Stimulated activated memory B cell treated with anti-CD40 and anti-IgM and Interleukin-4, amounts not matched to agents 10 μg/mL and 1 μg/mL and 100 μg/mL, for 72 hours (primary cell): ENCODE measurements around the gene KCND1.
A peak's percentile ranks its signal among the peaks of the same experiment; 100 is the strongest.
"Not testable (repeated sequence)": the region's sequence is repeated elsewhere in the genome, so short reads cannot be mapped to it uniquely, and the experiment has no call there.

Source experiments
- ATAC-seq: fragments of 150-1000 bp; cut with Tn5 transposase; 2 replicates; pipeline ENCODE4 v1.10.0; 2021
- H3K27ac Mint-ChIP-seq: one replicate; pipeline ENCODE4 v1.8.0; 2022; ENCODE audit warnings: mild to moderate bottlenecking, mixed read lengths
- H3K27me3 Mint-ChIP-seq: one replicate; pipeline ENCODE4 v1.8.0; 2022; ENCODE audit warnings: mixed read lengths
- H3K36me3 Mint-ChIP-seq: one replicate; pipeline ENCODE4 v1.8.0; 2022; ENCODE audit warnings: mixed read lengths
- H3K4me1 Mint-ChIP-seq: one replicate; pipeline ENCODE4 v1.8.0; 2022; ENCODE audit warnings: mixed read lengths
- H3K4me3 Mint-ChIP-seq: one replicate; pipeline ENCODE4 v1.8.0; 2022; ENCODE audit warnings: mild to moderate bottlenecking, moderate library complexity, mixed read lengths
- H3K9me3 Mint-ChIP-seq: one replicate; pipeline ENCODE4 v1.8.0; 2022; ENCODE audit warnings: mixed read lengths

KCND1 gene

DNA sequence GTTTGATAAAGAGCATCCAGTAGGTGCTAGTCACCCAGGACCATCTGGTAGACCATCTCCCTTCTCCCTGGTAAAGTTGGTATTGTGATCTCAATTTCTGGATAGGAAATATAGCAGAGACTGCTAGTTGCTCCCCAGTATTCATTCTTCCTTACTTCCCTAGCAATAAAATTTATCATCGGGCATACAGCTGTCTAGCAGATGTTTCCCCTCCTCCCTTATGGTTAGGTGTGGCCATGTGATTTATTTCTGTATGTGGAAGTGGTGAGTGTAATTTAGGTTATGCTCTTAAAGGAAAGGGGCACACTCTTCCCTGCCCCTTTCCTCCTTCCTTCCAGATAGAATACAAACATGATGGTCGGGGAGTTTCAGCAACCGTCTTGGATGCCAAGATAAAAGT, 12.3 kb upstream of the KCND1 start:
- Mint-ChIP-seq H3K27ac (no peak overlapping the region), H3K9me3 (no peaks in the 10 kb centered on the region), H3K4me3 (no peak overlapping the region), H3K4me1 (no peaks in the 10 kb centered on the region), H3K27me3 (no peaks in the 10 kb centered on the region), H3K36me3 (peaks cover 50% of the 10 kb centered on the region)
- no peak for ATAC-seq

DNA sequence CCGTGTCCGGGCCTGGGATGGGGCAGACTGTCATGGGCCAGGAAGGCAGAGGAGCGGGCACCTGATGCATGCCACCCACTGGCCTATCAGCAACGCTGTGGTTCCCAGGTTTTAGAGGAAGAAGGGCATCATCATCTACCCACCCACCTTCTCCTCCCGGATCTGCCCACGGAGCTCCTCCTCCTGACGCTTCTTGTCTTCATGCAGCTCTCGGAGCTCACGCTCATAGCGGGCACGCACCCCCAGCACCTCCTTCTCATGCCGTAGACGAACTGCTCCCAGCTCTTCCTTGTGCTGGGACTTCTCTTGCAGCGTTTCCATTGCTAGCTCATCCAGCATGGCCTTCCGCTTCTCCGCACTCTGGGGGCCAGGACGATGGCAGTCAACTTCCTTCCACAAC, 11.4 kb upstream of the KCND1 start:
- H3K4me1 Mint-ChIP-seq = no peaks in the 10 kb centered on the region
- no peak overlapping the region for H3K27ac Mint-ChIP-seq
- no peak for ATAC-seq
- H3K4me3 Mint-ChIP-seq = no peak overlapping the region
- H3K27me3 Mint-ChIP-seq = no peaks in the 10 kb centered on the region
- no peaks in the 10 kb centered on the region for H3K9me3 Mint-ChIP-seq
- peaks cover 50% of the 10 kb centered on the region for H3K36me3 Mint-ChIP-seq

DNA sequence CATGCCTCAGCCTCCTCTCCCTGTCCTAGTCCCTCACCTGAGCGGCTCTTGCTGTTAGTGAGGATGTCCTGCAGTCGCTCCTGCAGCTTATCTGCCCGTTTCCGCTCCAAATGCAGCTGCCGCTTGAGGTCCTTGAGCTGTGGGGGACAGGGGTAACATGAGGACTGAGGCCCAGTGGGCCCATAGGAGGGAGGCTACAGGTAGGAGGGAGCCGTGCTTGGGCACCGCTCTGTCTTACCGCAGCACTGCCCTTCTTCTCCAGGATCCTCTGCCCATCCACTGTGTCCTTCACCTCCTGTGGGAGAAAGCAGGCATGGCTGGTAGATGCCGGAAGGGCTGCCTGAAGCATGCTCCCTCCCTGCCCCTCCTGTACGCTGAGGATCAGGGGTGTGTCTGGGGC, 9.5 kb upstream of the KCND1 start:
- H3K36me3 Mint-ChIP-seq = peaks cover 50% of the 10 kb centered on the region
- no peaks in the 10 kb centered on the region for H3K9me3 Mint-ChIP-seq

DNA sequence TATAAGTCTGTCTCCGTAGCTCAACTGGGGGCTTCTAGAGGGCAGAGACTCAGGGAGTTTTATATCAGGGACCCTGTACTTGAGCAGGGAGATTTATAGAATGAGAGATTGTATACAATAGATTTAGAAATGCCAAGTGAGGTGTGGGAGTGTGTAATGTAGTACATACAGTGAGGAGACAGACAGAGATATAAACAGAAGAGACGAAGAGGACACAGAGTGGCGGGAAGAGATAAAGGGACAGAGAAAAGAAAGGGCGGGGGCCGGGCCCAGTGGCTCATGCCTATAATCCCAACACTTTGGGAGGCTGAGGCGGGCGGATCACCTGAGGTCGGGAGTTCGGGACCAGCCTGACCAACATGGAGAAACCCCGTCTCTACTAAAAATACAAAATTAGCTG, 8.7 kb upstream of the KCND1 start:
- not testable (repeated sequence) for H3K9me3 Mint-ChIP-seq, ATAC-seq, H3K4me1 Mint-ChIP-seq, H3K27me3 Mint-ChIP-seq, H3K4me3 Mint-ChIP-seq, H3K27ac Mint-ChIP-seq
- H3K36me3 Mint-ChIP-seq = peaks cover 53% of the 10 kb centered on the region

More for the DNA sequence above, 9.5 kb upstream of the KCND1 start:
- Mint-ChIP-seq H3K4me1 (no peaks in the 10 kb centered on the region), H3K27ac (no peak overlapping the region), H3K4me3 (no peak overlapping the region), H3K27me3 (no peaks in the 10 kb centered on the region)
- no peak for ATAC-seq

DNA sequence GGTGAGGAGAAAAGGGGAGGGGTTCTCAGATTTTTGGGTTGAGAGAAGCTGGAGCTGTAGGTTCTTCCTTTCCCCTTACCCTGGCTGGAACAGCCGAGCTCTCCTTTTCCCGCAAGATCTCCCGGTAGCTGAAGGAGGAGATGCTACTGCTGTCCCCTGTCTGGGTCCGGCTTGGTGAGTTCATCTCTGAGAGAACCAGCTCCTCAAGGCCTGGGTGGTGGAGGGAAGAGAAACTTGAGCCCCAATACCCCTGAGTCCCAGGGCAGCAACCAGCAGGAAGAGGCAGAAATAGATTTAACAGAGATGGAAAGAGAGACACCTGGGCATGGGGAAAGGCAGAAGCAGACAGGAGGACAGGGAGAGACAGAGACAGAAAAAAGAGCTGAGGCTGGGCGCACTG, 6.6 kb upstream of the KCND1 start:
- no peak for ATAC-seq
- no peaks in the 10 kb centered on the region for H3K9me3 Mint-ChIP-seq
- peaks cover 52% of the 10 kb centered on the region for H3K36me3 Mint-ChIP-seq
- H3K4me3 Mint-ChIP-seq = no peak overlapping the region
- peaks cover 3% of the 10 kb centered on the region for H3K4me1 Mint-ChIP-seq
- no peaks in the 10 kb centered on the region for H3K27me3 Mint-ChIP-seq
- peak overlapping the region; percentile 50 for H3K27ac Mint-ChIP-seq

DNA sequence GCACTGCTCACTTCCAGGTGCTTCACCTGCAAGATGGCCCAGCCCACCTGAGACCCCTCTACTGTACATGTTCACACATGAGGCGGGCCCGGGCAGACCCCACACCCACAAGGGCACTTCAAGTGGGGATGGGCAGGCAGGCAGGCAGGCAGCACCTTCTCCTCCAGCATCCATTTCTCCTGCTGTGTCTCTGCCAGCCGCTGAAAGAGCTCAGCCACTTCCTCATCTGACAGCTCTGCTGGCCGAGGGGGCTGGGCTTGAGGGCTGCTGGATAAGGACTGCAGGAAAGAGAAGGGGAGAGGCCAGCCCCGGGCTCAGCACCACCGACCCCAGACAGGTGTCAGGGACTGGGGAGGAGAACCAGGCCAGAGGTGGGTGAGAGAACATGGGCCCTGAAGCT, 4.4 kb upstream of the KCND1 start:
- peak overlapping the region; percentile 13 for H3K27ac Mint-ChIP-seq
- no peaks in the 10 kb centered on the region for H3K27me3 Mint-ChIP-seq
- no peaks in the 10 kb centered on the region for H3K9me3 Mint-ChIP-seq
- no peak overlapping the region for H3K4me3 Mint-ChIP-seq
- H3K4me1 Mint-ChIP-seq = peaks cover 20% of the 10 kb centered on the region
- ATAC-seq = no peak
- peaks cover 53% of the 10 kb centered on the region for H3K36me3 Mint-ChIP-seq

DNA sequence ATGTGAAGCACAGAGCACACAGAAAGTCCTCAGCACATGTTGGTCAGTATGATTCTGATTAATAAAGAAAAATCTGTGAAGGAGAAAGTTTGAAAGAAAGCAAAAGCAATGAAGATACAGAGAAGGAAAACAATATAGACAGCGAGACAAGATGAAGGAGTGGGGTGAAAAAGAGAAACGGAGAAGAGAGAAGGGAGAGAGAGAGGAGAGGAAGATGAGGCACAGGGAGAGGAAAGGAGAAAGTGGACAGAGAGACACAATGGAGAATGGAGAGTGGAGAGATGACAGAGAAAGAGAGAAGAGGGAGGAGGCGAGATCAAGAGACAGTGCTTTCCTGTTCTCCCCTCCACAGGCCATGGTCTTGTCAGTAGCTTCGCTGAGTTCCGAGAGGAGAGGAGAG, 3.9 kb upstream of the KCND1 start:
- H3K36me3 Mint-ChIP-seq = peaks cover 48% of the 10 kb centered on the region
- peak overlapping the region; percentile 13 for H3K27ac Mint-ChIP-seq
- H3K27me3 Mint-ChIP-seq = no peaks in the 10 kb centered on the region

DNA sequence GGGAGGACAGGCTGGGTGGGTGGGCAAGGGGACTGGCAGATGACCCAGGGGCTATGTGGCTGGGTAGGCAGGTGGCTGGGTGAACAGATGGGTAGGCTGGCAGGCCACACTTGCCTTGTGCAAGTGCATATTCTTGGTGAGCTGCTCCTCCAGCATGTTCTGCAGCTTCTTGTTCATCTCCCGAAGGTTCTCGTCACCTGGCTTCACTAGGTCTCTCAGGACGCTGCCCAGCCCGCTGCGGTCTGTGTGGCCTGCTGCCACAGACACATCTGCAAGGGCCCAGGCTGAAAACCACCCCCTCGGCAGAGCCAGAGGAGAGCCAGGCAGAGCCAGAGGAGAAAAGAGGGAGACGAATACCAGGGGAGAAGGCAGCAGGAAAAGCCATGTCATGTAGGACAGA, 3.4 kb upstream of the KCND1 start:
- no peaks in the 10 kb centered on the region for H3K9me3 Mint-ChIP-seq
- H3K27ac Mint-ChIP-seq = peak overlapping the region; percentile 13

More for the DNA sequence above, 3.9 kb upstream of the KCND1 start:
- ATAC-seq = no peak
- H3K4me1 Mint-ChIP-seq = peaks cover 25% of the 10 kb centered on the region
- no peak overlapping the region for H3K4me3 Mint-ChIP-seq
- no peaks in the 10 kb centered on the region for H3K9me3 Mint-ChIP-seq

DNA sequence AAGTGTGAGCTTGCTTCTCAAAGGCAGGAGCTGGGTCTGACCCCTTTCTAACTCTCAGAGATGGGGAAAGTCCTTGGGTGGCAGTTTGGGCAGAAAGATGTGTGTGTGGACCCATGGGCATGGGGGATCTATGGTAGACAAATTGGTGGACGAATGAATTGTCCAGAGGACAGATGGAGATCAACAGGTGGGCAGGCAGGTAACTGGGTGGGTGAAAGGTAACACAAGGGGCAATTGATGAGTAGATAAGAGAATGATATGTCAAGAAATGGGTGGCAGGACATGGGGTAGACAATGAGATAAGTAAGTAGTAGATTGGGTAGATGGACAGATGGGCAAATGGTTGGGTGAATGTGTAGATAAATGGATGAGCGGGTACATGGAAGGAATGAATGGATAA, 2.9 kb upstream of the KCND1 start:
- H3K9me3 Mint-ChIP-seq = no peaks in the 10 kb centered on the region
- peaks cover 42% of the 10 kb centered on the region for H3K36me3 Mint-ChIP-seq
- peaks cover 29% of the 10 kb centered on the region for H3K4me1 Mint-ChIP-seq
- no peaks in the 10 kb centered on the region for H3K27me3 Mint-ChIP-seq
- ATAC-seq = no peak
- H3K4me3 Mint-ChIP-seq = no peak overlapping the region
- no peak overlapping the region for H3K27ac Mint-ChIP-seq

More for the DNA sequence above, 3.4 kb upstream of the KCND1 start:
- peaks cover 29% of the 10 kb centered on the region for H3K4me1 Mint-ChIP-seq
- H3K4me3 Mint-ChIP-seq = no peak overlapping the region
- H3K27me3 Mint-ChIP-seq = no peaks in the 10 kb centered on the region
- peaks cover 43% of the 10 kb centered on the region for H3K36me3 Mint-ChIP-seq
- ATAC-seq = no peak

DNA sequence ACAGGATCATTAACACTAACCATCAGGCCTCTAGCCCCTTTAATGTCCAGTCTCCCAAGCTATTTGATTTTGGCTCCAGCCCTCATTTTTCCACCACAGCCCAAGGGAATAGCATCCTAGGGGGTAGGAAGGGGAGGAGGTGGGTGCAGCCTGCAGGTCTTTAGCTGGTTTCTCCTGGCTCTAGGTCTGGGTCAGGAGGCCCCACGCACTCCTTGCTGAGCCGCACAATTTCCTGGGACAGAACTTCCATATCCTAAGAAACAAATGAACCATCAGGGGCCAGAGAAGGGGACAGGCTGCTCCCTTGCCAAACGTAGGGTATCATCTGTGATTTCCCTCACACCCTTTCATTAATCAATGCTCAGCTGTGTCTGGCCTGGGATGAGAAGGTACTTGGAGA, 2.4 kb upstream of the KCND1 start:
- Mint-ChIP-seq H3K9me3 (no peaks in the 10 kb centered on the region), H3K27me3 (no peaks in the 10 kb centered on the region), H3K36me3 (peaks cover 40% of the 10 kb centered on the region), H3K4me1 (peaks cover 29% of the 10 kb centered on the region), H3K4me3 (no peak overlapping the region), H3K27ac (no peak overlapping the region)
- no peak for ATAC-seq

DNA sequence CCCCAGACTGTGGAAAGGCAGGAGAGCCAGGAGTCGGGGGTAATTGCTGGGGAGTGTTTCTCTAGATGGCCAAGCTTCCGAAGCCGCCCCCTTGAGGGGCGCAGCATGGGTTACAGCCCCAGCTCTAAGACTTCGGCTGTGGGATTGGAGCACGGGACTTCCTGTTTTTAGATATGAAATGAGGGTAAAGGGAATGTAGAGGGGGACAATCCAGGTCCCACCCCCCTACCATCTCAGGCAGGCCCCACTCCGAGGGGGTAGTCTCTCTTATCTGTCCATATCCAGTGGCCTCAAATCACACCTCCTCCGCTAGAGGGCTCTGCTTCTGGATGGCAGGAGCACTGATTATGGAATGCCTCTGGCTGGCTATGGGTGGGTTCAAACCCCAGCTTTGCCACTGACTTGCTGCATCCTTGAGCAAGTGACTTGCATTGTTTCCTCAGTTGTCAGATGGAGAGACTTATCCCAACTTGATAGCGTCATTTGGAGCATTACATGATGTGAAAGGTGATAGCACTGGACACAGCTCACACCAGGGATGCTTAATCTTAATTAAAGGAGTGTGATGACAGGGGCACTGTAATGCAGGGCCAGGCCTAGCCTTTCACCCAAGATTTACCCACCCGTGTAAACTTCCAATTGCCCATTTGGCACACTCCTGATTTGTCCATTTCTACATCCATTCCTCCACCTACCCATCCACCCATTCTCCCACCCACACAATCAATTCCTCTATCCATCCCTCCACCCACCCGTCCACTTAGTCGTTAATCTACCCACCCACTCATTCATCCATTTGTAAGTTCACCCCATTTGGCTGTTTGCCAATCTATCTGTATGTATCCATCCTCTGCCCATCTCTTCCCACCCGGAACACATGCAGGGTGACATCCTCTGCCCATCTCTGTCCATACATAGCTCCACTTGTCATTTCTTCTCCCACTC, 848 bp upstream of the KCND1 start:
- Mint-ChIP-seq H3K27ac (peak overlapping the region; percentile 26), H3K9me3 (no peaks in the 10 kb centered on the region), H3K27me3 (no peaks in the 10 kb centered on the region), H3K36me3 (peaks cover 27% of the 10 kb centered on the region), H3K4me3 (peak overlapping the region; percentile 46), H3K4me1 (peaks cover 29% of the 10 kb centered on the region)
- no peak for ATAC-seq

DNA sequence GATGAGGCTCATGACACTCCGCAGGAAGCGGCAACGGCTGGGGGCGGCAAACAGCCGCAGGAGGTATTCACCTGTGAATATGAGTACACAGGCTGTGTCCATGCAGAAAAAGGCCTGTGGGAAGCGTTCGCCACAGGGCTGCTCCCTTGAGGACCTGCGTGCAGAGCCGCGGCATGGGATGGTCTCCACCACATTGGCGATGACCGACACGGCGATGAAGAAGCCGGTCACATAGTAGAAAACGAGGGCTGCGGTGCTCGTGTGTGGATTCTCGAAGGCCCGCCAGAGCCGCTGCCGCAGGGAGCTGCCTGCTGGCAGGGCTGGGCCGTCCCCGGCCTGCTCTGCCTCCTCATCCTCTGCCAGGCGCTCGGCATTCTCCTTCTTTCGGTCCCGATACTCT, 2.2 kb downstream of the KCND1 start:
- no peaks in the 10 kb centered on the region for H3K9me3 Mint-ChIP-seq
- no peak for ATAC-seq

DNA sequence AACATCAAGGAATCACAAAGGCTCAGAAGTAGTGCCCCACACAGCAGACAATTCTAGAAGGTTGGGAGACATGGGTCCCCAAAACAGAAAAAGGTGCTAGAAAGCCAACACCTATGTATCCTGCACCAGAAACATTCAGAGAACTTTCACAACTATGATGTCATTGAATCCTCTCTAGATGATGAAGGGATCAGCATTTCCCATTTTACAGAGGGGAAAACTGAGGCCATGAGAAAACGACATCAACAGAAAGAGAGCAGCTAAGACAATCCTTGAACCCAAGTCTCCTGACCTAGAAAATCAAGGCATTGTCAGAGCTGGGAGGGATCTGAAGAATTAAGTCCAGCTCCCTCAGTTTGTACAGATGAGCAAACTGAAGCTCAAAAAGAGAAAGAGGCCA, 3.3 kb downstream of the KCND1 start:
- Mint-ChIP-seq H3K27me3 (no peaks in the 10 kb centered on the region), H3K4me1 (peaks cover 35% of the 10 kb centered on the region), H3K9me3 (no peaks in the 10 kb centered on the region), H3K36me3 (peaks cover 6% of the 10 kb centered on the region), H3K27ac (no peak overlapping the region), H3K4me3 (no peak overlapping the region)
- ATAC-seq = no peak

More for the DNA sequence above, 2.2 kb downstream of the KCND1 start:
- Mint-ChIP-seq H3K36me3 (peaks cover 10% of the 10 kb centered on the region), H3K4me1 (peaks cover 29% of the 10 kb centered on the region), H3K27me3 (no peaks in the 10 kb centered on the region), H3K27ac (no peak overlapping the region), H3K4me3 (no peak overlapping the region)

DNA sequence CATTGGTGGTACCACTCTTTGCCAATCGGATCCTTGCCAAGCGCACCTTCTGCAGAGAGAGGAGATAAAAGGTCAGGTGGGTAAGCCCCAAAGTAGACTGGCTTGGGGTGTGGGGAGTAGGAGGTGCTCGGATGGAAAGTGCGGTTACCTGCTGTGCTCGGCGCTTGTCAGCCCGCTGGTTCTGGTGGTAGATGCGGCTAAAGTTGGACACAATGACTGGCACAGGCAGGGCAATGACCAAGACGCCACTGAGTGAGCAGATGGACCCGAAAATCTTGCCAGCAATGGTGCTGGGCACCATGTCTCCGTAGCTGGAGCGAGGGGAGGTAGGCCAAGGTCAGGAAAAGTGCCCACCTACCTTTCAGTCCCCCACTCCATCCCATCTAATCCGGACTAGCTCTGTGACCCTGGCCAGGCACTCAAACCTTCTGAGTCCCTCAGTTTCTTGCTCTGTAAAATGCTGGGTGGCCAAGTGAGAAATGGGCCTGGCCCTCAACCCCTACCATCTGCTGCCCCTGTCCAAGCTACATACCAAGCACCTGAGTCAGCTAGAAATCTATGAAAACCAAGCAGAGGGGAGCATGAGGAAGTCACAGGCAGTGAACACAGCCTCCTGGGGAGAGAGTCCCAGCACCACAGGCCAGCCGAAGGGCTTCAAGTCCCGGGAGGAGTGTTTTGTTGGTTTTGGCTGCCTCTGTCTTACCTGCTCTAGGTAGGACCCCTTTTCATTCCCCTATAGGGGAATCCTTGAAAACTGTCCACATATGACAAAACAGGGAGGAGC, 4.7 kb downstream of the KCND1 start:
- Mint-ChIP-seq H3K4me1 (peaks cover 26% of the 10 kb centered on the region), H3K27ac (no peak overlapping the region), H3K9me3 (no peaks in the 10 kb centered on the region), H3K36me3 (no peaks in the 10 kb centered on the region), H3K27me3 (no peaks in the 10 kb centered on the region), H3K4me3 (no peak overlapping the region)
- no peak for ATAC-seq

DNA sequence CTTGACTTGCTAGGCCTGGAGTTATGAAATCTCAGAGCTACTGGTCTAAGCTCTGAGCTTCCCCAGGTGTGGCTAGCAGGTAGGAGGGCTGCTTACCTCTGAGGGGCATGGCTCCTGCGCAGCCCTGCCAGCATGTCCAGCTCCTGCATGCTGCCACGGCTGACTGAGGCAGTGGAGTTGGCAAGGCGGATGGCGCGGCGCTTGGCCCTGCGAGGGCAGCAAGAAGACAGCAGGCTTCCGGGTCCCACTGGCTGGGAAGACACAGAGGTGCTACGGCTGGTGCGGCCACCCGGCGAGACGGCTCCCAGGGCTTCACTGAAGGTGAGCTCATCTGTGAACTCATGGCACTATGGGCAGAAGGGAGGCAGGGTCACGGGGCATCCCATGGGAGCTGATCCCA, 5.7 kb downstream of the KCND1 start:
- H3K4me3 Mint-ChIP-seq = no peak overlapping the region
- no peaks in the 10 kb centered on the region for H3K27me3 Mint-ChIP-seq
- no peaks in the 10 kb centered on the region for H3K9me3 Mint-ChIP-seq
- H3K36me3 Mint-ChIP-seq = no peaks in the 10 kb centered on the region
- ATAC-seq = no peak
- H3K27ac Mint-ChIP-seq = no peak overlapping the region
- peaks cover 30% of the 10 kb centered on the region for H3K4me1 Mint-ChIP-seq
